ENCODE measurements around the gene CLDN3.

GRCh38 chr7:73739387-73739767, 30.7 kb downstream of the CLDN3 start:
- TF ChIP-seq YY1 (IDR thresholded peaks at IDR 0.05; ENCODE audit: insufficient read depth, insufficient read length) (no peak), ZNF274 (IDR thresholded peaks at IDR 0.05; ENCODE audit: low read depth, low read length) (no peak), SUZ12 (IDR thresholded peaks at IDR 0.05; ENCODE audit: extremely low read depth, insufficient read depth, insufficient read length) (no peak)
